ENCODE measurements around the gene LRRC53.

Gene LRRC53

DNA sequence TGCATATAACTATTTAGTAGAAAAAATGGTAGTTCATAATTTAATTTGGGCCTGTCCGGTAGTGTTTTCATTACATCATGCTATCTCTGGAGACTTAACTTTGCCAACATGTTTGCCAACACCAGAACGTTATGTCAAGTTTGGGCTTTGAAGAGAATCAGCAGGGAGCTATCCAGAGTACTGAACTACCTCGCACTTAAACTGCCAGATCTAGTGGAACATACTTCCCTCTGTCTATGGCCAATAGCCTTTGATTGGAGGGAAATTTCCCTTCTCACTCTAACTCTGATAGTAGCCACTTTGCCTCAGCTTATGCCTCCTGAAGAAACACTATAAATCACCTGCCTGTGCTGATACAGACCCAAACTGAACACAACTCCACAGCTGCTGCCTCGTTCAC lies 10.0 kb downstream of the LRRC53 start:
- no peak for DNase-seq

DNA sequence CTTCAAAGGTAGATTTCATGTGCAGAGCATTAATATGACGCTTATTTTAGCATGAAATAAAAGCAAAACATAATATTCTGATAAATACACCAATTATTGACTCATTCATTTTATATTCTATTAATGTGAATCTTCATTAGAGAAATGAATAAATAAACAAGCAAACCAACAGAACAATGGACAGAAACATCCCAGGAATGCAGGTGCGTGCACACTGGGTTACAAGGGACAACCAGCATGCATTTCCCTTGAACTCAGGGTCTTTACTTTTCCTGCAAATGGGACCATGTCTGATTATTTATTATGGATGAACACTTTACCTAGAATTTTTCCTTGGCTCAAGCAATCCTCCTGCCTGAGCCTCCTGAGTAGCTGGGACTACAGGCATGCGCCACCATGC lies 13.5 kb downstream of the LRRC53 start:
- DNase-seq, result no peak

GRCh38 chr1:74496669-74497068 lies 15.7 kb downstream of the LRRC53 start:
- DNase-seq, result no peak

GRCh38 chr1:74486036-74486435 lies 26.4 kb downstream of the LRRC53 start:
- DNase-seq, result no peak

DNA sequence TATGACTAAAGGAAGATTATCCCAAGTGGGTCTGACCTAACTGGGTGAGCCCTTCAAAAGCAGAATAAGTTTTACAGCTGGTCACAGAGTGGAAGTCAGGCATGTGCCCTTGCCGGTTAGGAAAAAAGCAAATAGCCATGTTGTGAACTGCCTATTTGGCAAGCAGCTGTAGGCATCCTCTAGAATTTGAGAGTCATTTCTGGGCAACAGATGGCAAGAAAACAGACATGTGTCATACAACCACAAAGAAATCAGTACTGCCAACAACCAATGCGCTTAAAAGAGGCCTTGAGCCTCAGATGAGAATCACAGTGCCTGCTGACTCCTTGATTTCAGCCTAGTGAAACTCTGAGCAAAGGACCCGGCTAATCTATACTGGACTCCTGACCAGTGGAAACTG lies 26.8 kb downstream of the LRRC53 start:
- no peak for DNase-seq

DNA sequence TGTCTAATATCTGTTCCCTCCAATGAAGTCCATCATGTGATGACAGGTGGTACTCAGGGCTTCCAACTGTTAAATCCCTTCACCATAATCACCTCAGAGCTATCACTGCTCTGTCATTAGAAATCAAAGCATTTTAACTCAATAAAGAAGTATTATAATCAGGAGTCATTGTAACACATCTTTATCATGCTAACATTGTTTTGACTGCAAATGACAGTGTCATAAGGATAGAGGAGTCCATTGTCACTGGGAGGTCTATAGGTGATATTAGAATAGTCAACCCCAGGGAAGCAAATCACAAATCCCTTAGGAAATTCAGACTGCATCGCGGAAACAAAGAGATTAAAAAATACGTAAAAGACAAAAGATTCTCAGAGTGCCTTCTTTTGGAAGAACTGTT lies 30.8 kb downstream of the LRRC53 start:
- no peak for DNase-seq

GRCh38 chr1:74480068-74480467 lies 32.3 kb downstream of the LRRC53 start:
- DNase-seq, result no peak

GRCh38 chr1:74478979-74479378 lies 33.4 kb downstream of the LRRC53 start:
- DNase-seq, result no peak

DNA sequence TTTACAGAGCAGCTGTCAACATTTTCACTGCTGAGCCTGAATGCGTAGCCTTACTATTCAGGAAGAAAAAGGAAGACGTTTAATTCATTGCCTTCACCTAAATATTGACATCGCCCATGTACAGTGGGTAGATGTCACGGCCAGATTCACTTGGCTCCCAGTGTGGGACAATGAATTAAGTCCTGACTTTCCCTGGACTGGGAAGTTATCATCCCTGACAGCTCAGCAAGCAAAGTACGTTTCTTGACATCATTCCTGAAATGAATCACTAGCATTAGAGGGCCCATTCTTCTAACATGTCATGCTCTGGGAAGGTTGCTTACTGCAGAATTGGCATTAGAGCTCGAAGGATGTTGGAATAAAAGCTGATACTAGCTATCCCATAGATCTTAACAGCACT lies 37.8 kb downstream of the LRRC53 start:
- no peak for DNase-seq

DNA sequence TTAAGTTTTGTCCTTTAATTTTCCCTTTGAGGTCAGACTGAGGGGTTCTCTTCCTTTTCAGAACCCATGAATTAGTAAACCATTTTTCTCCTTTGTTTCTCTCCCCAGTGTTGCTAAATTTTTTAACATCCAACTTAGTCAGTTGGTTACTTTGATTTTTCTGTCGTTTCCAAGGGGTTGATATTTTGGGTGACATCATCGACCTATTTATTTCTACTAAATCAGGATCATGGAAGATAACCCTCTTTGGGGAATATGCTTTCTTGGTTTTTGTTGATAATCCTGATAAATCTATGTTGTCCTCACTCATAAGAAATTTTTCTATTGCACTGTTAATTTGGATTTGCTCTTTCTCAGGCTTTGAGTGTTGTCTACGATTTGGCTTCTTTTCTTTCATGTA lies 40.9 kb downstream of the LRRC53 start:
- no peak for DNase-seq

DNA sequence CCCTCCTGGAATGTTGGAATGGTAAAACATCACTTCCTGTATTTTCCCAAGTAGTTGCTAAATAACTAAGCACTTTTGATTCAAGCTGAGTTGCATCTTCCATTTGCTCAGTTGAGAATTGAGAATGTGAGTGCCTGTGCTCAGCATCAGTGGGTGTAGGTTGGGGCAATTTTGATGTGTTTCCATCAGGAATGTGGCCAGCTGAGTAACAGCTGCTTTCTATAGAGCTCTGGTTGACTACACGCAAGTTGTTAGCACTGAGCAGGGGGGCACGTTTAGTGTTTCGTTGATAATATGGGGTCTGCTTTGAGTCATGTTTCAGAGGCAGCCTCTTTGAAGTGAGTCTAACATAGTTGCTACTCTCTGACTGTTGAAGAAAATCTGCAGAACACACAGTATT lies 41.5 kb downstream of the LRRC53 start:
- no peak for DNase-seq

DNA sequence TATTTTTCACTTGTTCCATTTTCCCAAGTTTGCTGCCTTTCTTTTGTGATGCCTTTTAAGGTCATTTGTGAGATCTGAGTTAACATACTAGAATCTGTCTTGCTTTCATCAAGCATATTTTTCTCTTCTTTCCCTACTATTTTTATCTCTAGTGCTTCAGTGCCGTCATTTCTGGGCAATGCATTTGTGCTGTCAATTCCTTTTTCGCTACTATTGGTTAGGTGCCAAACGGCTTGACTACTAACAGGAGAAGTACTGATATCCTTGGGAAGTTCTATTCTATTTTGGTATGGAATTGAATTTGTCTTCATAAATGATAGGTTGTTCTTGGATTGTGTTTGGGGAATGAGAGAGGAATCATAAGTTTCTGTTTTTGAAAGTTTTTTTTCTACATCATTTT lies 42.2 kb downstream of the LRRC53 start:
- DNase-seq, result no peak

DNA sequence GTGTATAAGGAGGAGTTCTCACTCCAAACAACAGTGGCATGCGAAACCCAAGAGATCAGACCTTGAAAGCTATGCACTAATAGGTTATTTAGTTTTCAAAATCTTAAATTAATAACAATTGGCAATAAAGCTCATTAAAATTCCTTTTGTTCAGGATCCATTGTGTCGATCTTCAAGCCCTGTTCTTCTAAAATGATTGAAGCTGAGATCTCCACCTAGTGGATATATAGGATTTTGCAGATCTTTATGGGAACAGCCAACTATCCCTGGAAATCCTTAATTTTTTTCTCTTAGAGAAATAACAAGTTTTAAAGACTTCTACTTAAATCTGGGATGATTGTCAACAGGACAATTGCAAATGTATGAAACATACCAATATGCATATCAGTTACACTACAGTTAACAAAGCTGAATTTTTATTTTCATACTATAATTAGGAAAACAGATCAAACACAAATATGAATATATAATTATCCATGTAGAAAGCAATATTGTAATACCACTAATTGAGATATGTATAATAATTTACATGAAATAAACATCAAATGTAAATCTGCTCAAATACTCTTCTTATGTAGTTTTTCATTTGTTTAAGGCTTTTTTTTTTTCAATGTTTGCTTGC lies 43.3 kb downstream of the LRRC53 start:
- DNase-seq, result peak; percentile 49

DNA sequence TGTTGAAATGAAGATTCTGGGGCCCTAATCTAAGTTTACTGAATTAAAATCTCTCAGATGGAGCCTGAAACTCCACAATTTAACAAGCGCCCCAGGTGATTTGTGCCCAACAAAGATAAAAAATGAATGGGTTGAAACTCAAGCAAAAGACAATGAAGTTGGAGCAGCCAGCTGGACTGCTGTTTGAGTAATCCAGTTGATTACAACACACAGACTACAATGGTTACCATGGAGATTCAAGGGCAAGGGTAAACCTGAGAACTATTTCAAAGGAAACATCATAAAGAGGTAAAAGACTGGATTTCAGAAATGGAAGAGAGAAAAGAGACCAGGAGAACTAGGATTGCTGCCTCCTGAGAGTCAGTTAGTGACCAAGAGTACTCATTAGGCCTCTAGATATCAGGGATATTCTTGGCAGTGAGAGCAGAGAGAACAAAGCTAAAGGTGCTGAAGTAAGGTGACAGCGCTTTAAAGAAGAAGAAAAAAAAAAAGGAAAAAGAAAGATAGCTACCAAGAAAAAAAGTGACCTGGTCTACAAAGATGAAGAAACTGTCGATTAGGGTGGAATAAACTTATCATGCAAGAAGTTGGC lies 44.5 kb downstream of the LRRC53 start:
- DNase-seq, result peak; percentile 6

DNA sequence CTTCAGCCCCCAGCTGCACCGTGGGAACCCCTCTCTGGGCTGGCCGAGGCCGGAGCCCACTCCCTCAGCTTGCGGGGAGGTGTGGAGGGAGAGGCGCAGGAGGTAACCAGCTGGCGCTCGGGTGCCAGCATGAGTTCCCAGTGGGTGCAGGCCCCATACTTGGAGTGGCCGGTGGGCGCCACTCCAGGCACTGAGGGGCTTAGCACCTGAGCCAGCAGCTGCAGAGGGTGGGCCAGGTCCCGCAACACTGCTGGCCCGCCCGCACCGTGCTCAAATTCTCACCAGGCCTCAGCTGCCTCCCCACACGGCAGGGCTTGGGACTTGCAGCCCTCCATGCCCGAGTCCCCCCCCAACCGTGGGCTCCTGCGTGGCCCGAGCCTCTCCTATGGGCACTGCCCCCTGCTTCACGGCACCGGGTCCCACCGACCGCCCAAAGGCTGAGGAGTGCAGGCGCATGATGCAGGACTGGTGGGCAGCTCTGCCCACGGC lies 47.2 kb downstream of the LRRC53 start:
- no peak for DNase-seq

DNA sequence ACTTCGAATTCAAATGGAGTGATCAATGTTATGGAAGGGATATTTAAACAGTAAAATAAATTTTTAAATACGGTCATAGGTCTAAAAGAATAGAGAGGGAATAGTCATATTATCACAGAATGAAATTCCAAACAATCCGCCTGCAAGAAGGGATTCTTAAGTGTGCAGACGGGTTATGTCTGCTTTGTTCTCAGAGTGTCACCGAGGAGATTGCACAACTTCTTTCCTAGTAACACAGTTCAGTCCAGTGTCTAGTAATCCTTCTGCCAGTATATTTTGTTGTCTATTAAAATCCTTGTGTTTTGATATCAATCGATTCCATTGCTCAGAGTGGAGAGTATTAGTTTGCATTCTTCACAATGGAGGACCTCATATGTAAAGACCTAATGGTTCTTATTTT lies 48.4 kb downstream of the LRRC53 start:
- no peak for DNase-seq

GRCh38 chr1:74463333-74463988 lies 49.0 kb downstream of the LRRC53 start:
- DNase-seq, result no peak

- DNase-seq, result no peak
These were observed 55.2 kb downstream of the LRRC53 start for GRCh38 chr1:74457253-74457652.

- no peak for DNase-seq
These were observed 57.0 kb downstream of the LRRC53 start for GRCh38 chr1:74455390-74455789.

DNA sequence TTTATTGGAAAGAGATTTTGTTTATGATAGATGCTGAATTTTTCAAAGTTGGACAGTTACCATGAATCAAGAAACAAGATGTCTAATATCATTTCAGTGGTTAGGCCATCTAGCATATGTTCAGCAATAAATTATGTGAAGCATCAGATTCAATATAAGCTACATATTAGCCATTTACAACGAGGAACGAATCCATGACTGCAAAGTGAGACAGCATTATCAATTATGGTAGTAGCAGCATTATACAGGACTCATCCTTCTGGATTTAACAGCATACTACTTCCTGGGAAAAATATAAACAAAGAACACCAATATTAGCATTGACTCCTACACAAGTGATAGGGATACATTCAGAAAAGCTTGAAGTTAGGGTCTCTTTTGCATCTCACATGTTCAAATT lies 59.1 kb downstream of the LRRC53 start:
- no peak for DNase-seq

DNA sequence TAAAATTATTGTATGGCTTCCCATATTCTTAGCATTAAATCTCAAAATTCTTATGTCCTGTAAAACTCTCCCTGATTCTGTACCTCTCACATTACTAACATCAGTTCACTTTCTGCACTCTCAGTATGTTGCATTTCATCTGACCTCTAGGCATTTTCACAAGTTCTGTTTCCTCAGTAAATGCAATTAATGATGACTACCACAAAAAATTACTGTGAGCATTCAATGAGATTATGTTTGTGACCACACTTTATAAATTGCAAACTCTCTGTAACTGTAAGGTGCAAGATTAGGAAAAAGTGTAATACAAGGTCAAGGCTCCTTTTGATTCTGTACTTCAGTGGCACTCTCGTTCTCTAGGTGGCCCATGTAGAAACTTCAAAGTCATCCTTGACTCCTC lies 60.4 kb downstream of the LRRC53 start:
- no peak for DNase-seq

DNA sequence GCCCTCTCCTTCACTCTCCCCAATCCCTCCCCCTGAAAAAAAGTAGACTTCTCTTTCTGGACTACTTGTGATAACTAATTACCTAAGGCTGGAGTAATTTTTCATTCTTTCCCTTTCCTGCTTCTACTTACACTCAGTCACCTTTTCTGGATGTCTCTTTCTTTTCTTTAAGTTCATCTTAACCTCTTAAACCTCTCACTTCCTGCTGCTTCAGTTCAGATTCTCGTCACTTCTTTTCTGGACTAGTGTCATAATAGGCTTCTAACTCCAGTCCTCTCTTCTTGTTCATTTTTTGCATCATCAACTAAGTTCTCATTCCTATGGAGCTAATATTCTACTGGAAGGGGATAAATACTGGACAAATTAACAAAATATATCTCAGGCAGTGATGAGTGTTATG lies 75.4 kb downstream of the LRRC53 start:
- DNase-seq, result no peak

DNA sequence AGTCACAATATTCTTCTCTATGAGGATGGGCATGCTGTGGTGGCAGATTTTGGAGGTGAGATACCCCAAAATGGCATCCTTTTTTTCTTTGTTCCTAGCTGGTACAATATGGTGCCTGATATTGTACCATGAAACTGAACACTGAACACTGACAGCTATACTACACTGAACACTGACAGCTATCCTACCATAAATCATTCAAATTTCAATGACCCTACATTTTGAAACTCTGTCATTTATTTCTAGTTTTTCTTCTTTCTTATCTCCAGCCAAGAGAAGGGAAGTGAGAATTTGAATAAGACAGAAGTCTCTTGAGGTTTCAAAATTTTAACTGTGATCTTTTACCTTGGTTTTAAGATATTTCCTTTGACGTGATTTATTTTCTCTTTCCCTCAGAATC lies 76.3 kb downstream of the LRRC53 start:
- DNase-seq, result no peak

- DNase-seq, result no peak
These were observed 78.1 kb downstream of the LRRC53 start for GRCh38 chr1:74434321-74434720.

GRCh38 chr1:74432325-74432724 lies 80.1 kb downstream of the LRRC53 start:
- DNase-seq, result no peak
